GM21528 (cell line): ENCODE results near the gene BCR.

Source experiments
- ATAC-seq: cut with Tn5 transposase; IDR thresholded peaks from one replicate; pipeline ENCODE4 v1.9.1; 2021; ENCODE audit warnings: mild to moderate bottlenecking, moderate library complexity; ENCODE audit not compliant: unreplicated experiment, low FRiP score

Gene BCR

GRCh38 chr22:23193882-23194281 is 13.6 kb downstream of the BCR start:
- ATAC-seq, result no peak

DNA sequence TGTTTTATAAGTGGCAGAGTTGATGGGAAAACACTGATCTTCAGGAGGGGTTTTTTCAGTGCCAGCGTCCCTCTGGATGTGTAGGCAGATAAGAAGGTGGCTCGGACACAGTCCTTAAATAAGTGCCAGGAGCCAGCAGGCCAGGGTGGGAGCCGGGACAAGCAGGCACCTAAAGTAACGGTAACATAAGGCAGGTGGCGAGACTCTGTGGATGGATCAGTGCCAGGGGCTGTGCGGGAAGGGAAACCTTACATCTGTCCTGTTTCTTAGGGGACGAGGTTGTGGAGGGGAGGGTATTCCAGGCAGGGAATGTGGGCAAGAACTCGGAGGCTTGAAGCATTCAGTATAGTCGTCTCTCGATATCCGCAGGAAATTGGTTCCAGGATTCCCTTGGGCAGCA is 15.9 kb downstream of the BCR start:
- ATAC-seq, result no peak

GRCh38 chr22:23197836-23198235 is 17.5 kb downstream of the BCR start:
- ATAC-seq, result no peak

DNA sequence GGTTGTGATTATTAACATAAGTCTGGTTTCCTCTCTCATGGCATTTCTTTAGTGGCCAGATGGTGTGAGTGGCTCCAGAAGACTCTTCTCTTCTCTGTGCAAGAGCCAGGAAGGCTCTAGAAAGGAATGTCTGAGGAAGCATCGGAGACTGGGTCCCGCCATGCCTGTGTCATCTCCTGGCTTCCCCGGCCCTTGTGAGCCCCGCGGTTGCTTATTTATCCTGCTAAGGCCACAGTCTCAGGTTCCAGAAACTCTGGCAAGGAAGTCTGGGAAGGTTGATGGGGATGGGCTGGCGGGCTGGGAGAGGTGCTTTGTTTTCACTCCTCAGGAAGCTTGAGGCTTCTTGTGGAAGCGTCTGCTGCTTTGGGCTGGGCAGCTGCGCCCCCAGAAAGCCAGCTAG is 18.9 kb downstream of the BCR start:
- no peak for ATAC-seq

DNA sequence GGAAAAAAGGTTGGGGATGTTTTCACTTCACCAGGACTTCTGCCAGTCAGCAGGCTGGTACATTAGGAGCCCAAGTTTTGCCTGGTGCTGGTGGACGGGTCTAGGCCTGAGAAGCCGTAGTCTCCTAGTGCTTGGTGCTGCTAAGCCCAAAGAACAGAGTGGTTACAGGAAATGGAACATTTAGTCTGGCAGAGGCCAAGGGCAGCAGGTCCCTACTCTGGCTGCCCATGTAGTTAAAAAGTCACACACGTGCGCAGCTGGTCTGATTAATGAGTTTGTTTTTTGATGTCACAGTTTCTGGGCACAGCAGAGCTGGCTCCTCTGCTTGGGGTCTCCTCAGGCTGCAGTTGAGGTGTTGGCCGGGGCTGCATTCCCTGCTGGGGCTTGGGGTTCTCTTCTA is 20.6 kb downstream of the BCR start:
- no peak for ATAC-seq

- no peak for ATAC-seq
Observed at GRCh38 chr22:23202812-23203451, 22.6 kb downstream of the BCR start.

GRCh38 chr22:23203452-23204124 is 23.3 kb downstream of the BCR start:
- no peak for ATAC-seq

DNA sequence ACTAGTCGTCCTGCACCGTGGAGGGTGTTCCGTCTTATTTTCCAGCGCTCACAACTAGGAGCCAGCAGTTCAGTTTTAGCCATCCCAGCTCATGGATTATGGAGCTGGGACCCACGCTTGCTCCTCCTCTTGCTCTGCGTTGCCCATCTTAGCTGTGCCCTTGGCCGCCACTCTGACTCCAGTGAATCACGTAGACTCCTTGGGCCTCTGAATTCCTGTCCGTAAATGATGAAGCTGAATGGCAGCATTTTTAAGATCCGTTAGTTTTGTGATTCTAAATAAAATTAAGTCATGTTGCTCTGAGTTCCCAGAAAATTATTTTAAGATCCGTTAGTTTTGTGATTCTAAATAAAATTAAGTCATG is 23.8 kb downstream of the BCR start:
- ATAC-seq, result no peak

- no peak for ATAC-seq
Observed at GRCh38 chr22:23204541-23205157, 24.3 kb downstream of the BCR start.

GRCh38 chr22:23205339-23206049 is 25.2 kb downstream of the BCR start:
- no peak for ATAC-seq

- no peak for ATAC-seq
Observed at GRCh38 chr22:23206915-23207314, 26.6 kb downstream of the BCR start.

- ATAC-seq, result no peak
Observed at GRCh38 chr22:23207729-23208393, 27.6 kb downstream of the BCR start.

DNA sequence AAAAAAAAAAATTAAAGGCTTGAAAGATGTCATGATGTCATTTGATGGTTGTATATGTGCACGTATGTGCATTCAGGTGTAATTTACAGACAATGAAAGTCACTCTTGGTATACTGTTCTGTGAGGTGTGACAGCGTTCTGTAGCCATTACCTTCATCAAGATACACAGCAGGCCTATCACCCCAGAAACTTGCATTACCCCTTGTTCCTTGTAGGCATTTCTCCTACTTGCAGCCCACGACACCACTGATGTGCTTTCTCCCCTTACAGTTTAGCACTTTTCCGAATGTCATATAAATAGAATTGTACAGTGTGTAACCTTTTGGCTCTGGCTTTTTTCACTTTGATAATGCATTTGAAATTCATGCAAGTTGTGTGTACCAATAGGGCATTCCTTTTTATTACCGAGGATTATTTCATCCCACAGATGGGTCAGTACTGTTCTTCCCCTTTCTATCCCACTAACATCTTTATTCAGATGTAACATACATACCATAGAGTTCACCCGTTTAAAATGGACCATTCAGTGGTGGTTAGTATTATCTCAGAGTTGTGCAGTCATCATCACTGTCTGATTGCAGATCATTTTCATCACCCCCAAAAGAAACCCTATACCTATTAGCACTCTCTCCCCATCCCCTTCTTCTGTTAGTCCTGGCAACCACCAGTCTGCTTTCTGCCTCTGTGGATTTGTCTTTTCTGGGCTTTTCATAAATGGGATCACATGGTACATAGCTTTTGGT is 30.3 kb downstream of the BCR start:
- ATAC-seq, result no peak

DNA sequence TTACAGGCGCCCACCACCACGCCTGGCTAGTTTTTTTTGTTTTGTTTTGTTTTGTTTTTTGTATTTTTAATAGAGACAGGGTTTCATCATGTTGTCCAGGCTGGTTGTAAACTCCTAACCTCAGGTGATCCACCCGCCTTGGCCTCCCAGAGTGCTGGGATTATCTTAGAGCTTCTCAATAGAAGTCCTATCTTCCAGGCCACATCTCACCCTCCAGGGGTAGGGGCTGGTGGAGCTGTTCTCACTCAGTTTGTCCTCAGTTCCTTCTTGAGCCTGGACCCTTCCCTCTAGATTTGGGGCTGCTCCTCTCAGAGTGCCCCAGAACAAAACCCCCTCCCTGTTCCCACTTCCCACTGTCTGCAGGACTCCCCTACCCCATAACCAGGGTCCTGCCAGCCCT is 31.3 kb downstream of the BCR start:
- no peak for ATAC-seq

DNA sequence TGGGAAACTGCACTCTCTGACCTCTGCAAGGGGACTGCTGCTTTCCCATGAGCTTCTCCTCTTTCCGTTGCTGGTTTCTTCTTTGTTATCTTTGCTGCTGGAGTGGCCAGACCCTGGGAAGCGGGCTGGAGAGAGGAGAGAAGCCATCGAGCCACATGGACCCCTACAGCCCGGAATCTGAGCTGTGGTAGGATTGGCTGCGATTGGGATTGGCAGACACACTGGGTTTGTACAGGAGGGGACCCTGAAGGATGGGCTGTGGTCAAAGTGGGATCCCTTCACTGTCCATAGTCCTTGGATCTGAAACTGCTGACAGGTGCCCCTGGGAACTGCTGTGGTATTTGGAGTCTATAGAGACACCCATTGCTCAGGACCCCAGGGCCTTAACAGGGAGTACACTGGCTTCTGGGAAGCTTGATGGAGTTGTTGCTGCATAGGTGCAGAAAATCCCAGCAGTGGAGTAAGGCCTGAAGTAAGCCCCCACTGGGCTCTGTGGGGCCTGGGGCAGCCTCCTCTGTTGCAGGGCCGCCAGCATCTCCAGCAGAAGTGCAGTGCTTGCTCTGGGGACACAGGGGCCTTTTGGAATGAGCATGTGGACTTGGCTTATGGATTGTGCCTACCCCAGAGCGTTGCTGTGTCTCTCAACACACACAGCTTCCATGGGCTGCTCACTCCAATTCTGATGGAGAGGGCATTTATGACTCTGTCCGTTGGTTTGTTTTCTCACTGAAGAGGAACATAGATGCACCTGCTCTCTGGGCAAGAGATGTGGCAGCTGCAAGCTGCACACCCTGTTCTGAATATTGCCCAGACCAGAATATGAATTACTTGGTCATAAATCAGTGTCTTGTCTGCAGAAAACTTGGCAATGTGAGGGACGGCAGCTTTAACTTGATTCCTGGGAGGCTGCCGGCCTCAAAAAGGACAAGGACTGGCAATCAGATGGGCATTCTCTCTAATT is 32.0 kb downstream of the BCR start:
- no peak for ATAC-seq

GRCh38 chr22:23213022-23213555 is 32.8 kb downstream of the BCR start:
- no peak for ATAC-seq

- no peak for ATAC-seq
Observed at GRCh38 chr22:23213581-23214334, 33.4 kb downstream of the BCR start.

- no peak for ATAC-seq
Observed at GRCh38 chr22:23214398-23214797, 34.1 kb downstream of the BCR start.
